Measurements from ENCODE around the gene GPR158. TPM values are rescaled to one million over a fixed set of nuclear protein-coding genes. Genes with fewer than 3 reads are reported as not detected.

GPR158 gene
- total and polyA plus RNA-seq, 2 of the 8 experiments (the other 6 are each of a cell fraction or from before 2014, with no cell fraction given), result 0.14 to 0.78 TPM

GRCh38 chr10:25177754-25178135, 2.9 kb downstream of the GPR158 start:
- no peak overlapping the region for H2BK120ac ChIP-seq (replicated peaks; ENCODE audit: low read depth, low read length)
- no peaks in the 10 kb centered on the region for H3K36me3 ChIP-seq (ENCODE audit: control insufficient read depth in 2 of 4, insufficient read depth in 4 of 4, low read length in 3 of 4)
- no peak overlapping the region for H2BK5ac ChIP-seq (ENCODE audit: low read depth, low read length)
- H3K27me3 ChIP-seq (replicated peaks in 1 of 4; ENCODE audit: control insufficient read depth in 3 of 4, extremely low read depth in 1 of 4, insufficient read depth in 3 of 4, low read length in 3 of 4), result peaks cover 7 to 28% (median 27%) of the 10 kb centered on the region in 4 experiments; a peak in 6 of 7 replicates
- H2AK5ac ChIP-seq (ENCODE audit: low read depth, low read length), result no peak overlapping the region
- no peaks in the 10 kb centered on the region for H3K79me1 ChIP-seq (ENCODE audit: low read depth, low read length)
- no peak overlapping the region for H3K56ac ChIP-seq (replicated peaks; ENCODE audit: insufficient read length, low read depth, low read length)
- peaks cover 0 to 8% (median 5%) of the 10 kb centered on the region in 4 experiments; a peak in 6 of 7 replicates for H3K4me1 ChIP-seq (replicated peaks in 1 of 4; ENCODE audit: control insufficient read depth in 3 of 4, insufficient read depth in 4 of 4, low read length in 3 of 4)
- H3K23ac ChIP-seq (ENCODE audit: insufficient read length), result no peak overlapping the region
- H3K4me2 ChIP-seq (ENCODE audit: insufficient read depth in 1 of 2, low read depth in 2 of 2, low read length in 2 of 2), result no peak overlapping the region; a peak in 1 of 4 replicates
- H3K18ac ChIP-seq (ENCODE audit: extremely low read depth, low read length), result no peak overlapping the region
- H4K8ac ChIP-seq (ENCODE audit: extremely low read depth, insufficient read depth, low read length), result no peak overlapping the region
- peaks cover 0 to 7% of the 10 kb centered on the region in 2 experiments for H4K20me1 ChIP-seq (replicated peaks in 1 of 2; ENCODE audit: control insufficient read depth in 1 of 2, insufficient read depth in 2 of 2, low read length in 2 of 2)
- H3K4me3 ChIP-seq (ENCODE audit: extremely low read depth in 1 of 4, insufficient read depth in 2 of 4, low read depth in 3 of 4, low read length in 4 of 4), result no peak overlapping the region
- H2AFZ ChIP-seq (ENCODE audit: low read length), result no peak overlapping the region
- 100% methylated on average over 2 of the region's 2 CpGs; no CpG with 5 or more reads in 1 of the 2 experiments for WGBS, 2 experiments (ENCODE audit: extremely low coverage in 1 of 2, insufficient coverage in 1 of 2, insufficient read length in 1 of 2, insufficient replicate concordance in 2 of 2, low coverage in 1 of 2, low lambda C conversion rate in 2 of 2, missing lambda C conversion rate in 1 of 2)
- CTCF ChIA-PET (ENCODE audit: partially characterized antibody), result interaction anchor here (4.0 kb wide), 1 partner anchor 65 kb away, joined by 16 read pairs; no protein-coding TSS in a partner anchor
- no peak for DNase-seq (ENCODE audit: low read depth in 1 of 2, low spot score in 2 of 2)
- H4K91ac ChIP-seq (replicated peaks; ENCODE audit: insufficient read length, low read length), result no peak overlapping the region
- no peak overlapping the region for H2BK12ac ChIP-seq (ENCODE audit: low read depth, low read length)
- no peak overlapping the region for H3K14ac ChIP-seq (ENCODE audit: insufficient read length)
- POLR2A ChIA-PET (ENCODE audit: partially characterized antibody), result no interaction called here
- no peak overlapping the region for H3K27ac ChIP-seq (ENCODE audit: low read depth, low read length)
- no peak overlapping the region for H3K9ac ChIP-seq (replicated peaks in 1 of 4; ENCODE audit: extremely low read depth in 1 of 4, low read depth in 3 of 4, low read length in 3 of 4)
- H3K9me3 ChIP-seq (ENCODE audit: insufficient read depth in 2 of 2, low read depth in 1 of 2, low read length in 1 of 2), result no peaks in the 10 kb centered on the region
- no peaks in the 10 kb centered on the region for H3K79me2 ChIP-seq (ENCODE audit: control insufficient read depth in 1 of 2, insufficient read depth in 2 of 2, low read length in 2 of 2)
- no peak overlapping the region for H3K4ac ChIP-seq (replicated peaks; ENCODE audit: insufficient read length, low read depth, low read length)
- no peak overlapping the region for H2BK20ac ChIP-seq (ENCODE audit: low read length)
- no peak for FAIRE-seq
- H3K23me2 ChIP-seq (ENCODE audit: low read depth, low read length), result peaks cover 22% of the 10 kb centered on the region; the same call in 1 of the 2 replicates
- H4K5ac ChIP-seq (ENCODE audit: insufficient read length, low read depth, low read length), result no peak overlapping the region
- H2BK15ac ChIP-seq (ENCODE audit: low read length), result no peak overlapping the region
- no peak for TF ChIP-seq KDM1A (IDR thresholded peaks at IDR 0.05; ENCODE audit: borderline replicate concordance, low read length)
- no peak for TF ChIP-seq BCL11A (IDR thresholded peaks at IDR 0.05; ENCODE audit: low read depth in 2 of 2, low read length in 2 of 2)
- no peak for TF ChIP-seq EGR1 (IDR thresholded peaks at IDR 0.05; ENCODE audit: borderline replicate concordance, low read depth, low read length)
- TF ChIP-seq PHF8 (conservative IDR thresholded peaks at IDR 0.05; ENCODE audit: low read depth, low read length), result no peak
- no peak for TF ChIP-seq CTBP2 (IDR thresholded peaks at IDR 0.05; ENCODE audit: borderline replicate concordance, insufficient read depth, insufficient read length, low read length)
- TF ChIP-seq CHD1 (IDR thresholded peaks at IDR 0.05; ENCODE audit: low read depth, low read length), result no peak
- no peak for TF ChIP-seq SIN3A (conservative IDR thresholded peaks at IDR 0.05 in 1 of 2, IDR thresholded peaks at IDR 0.05 in 1 of 2; ENCODE audit: low read depth in 1 of 2, low read length in 2 of 2)
- TF ChIP-seq CBX8 (IDR thresholded peaks at IDR 0.05; ENCODE audit: borderline replicate concordance, low read depth, low read length), result no peak
- TF ChIP-seq RXRA (IDR thresholded peaks at IDR 0.05; ENCODE audit: insufficient read depth, low read depth, low read length), result no peak
- TF ChIP-seq NRF1 (IDR thresholded peaks at IDR 0.05; ENCODE audit: low read depth, low read length), result no peak
